H1 (cell line): ENCODE data around the gene CA14. TPM values are rescaled to one million over a fixed set of nuclear protein-coding genes. Genes with fewer than 3 reads are reported as not detected.

Source experiments
- CTCF ChIA-PET: fragments of 300-600 bp; sonication (Branson Sonifier 250); formaldehyde crosslinking; loops from one replicate; lab custom pipeline; 2021; ENCODE audit not compliant: partially characterized antibody; lab: Charles Lee
- POLR2A ChIA-PET: fragments of 300-600 bp; sonication (Branson Sonifier 250); formaldehyde crosslinking; loops from one replicate; lab custom pipeline; 2021; ENCODE audit warnings: inconsistent platforms; ENCODE audit not compliant: partially characterized antibody; lab: Charles Lee
- DNase-seq, 2 experiments: peaks; one replicate each; pipeline versions ENCODE4 v3.0.0 to v3.0.0-alpha.2; 2010 to 2022; ENCODE audit warnings: low spot score in 2 of 2, low read depth in 1 of 2, mixed read lengths in 1 of 2
- FAIRE-seq: peaks from 2 replicates; lab custom pipeline; 2011; peaks lifted over from hg19 to GRCh38; lab: Jason Lieb, UNC
- H2AFZ ChIP-seq: 2 replicates; pipeline ENCODE4 v1.8.1; 2012; ENCODE audit warnings: low read length, inconsistent platforms
- H2AK5ac ChIP-seq: 2 replicates; pipeline ENCODE4 v1.6.1; 2013; ENCODE audit warnings: low read depth, low read length
- H2BK120ac ChIP-seq: replicated peaks from 2 replicates; pipeline ENCODE3; 2013; ENCODE audit warnings: low read depth, low read length, inconsistent platforms
- H2BK12ac ChIP-seq: 2 replicates; pipeline ENCODE4 v1.6.1; 2013; ENCODE audit warnings: low read depth, low read length
- H2BK15ac ChIP-seq: 2 replicates; pipeline ENCODE4 v1.6.1; 2013; ENCODE audit warnings: low read length
- H2BK20ac ChIP-seq: 2 replicates; pipeline ENCODE4 v1.6.1; 2013; ENCODE audit warnings: low read length
- H2BK5ac ChIP-seq: 2 replicates; pipeline ENCODE4 v1.6.1; 2013; ENCODE audit warnings: low read depth, low read length
- H3K14ac ChIP-seq: 2 replicates; pipeline ENCODE4 v1.6.1; 2013; ENCODE audit warnings: inconsistent platforms; ENCODE audit not compliant: insufficient read length
- H3K18ac ChIP-seq: 2 replicates; pipeline ENCODE4 v1.6.1; 2013; ENCODE audit warnings: low read length; ENCODE audit errors: extremely low read depth
- H3K23ac ChIP-seq: 2 replicates; pipeline ENCODE4 v1.6.1; 2013; ENCODE audit warnings: inconsistent platforms; ENCODE audit not compliant: insufficient read length
- H3K23me2 ChIP-seq: 2 replicates; pipeline ENCODE4 v1.6.1; 2013; ENCODE audit warnings: low read depth, low read length
- H3K27ac ChIP-seq: 2 replicates; pipeline ENCODE4 v1.6.1; 2011; ENCODE audit warnings: low read depth, low read length, inconsistent platforms
- H3K27me3 ChIP-seq, 4 experiments: replicated peaks in 1 of 4; 1 replicate in 1 of 4; 2 replicates in 3 of 4; pipeline versions ENCODE4 v1.6.1 to v1.8.1; 2011 to 2013; ENCODE audit warnings: low read length in 3 of 4, mild to moderate bottlenecking in 3 of 4, inconsistent platforms in 2 of 4, mixed read lengths in 2 of 4, moderate library complexity in 1 of 4; ENCODE audit not compliant: control insufficient read depth in 3 of 4, insufficient read depth in 3 of 4; ENCODE audit errors: extremely low read depth in 1 of 4
- H3K36me3 ChIP-seq, 4 experiments: 2 replicates each; pipeline versions ENCODE4 v1.6.1 to v1.8.1; 2011 to 2013; ENCODE audit warnings: mild to moderate bottlenecking in 4 of 4, low read length in 3 of 4, moderate library complexity in 2 of 4, control low read depth in 1 of 4, inconsistent platforms in 1 of 4; ENCODE audit not compliant: insufficient read depth in 4 of 4, control insufficient read depth in 2 of 4
- H3K4ac ChIP-seq: replicated peaks from 2 replicates; pipeline ENCODE3; 2013; ENCODE audit warnings: low read length, low read depth, mixed read lengths, inconsistent platforms; ENCODE audit not compliant: insufficient read length
- H3K4me1 ChIP-seq, 4 experiments: replicated peaks in 1 of 4; 1 replicate in 1 of 4; 2 replicates in 3 of 4; pipeline versions ENCODE4 v1.6.1 to v1.8.1; 2011 to 2013; ENCODE audit warnings: low read length in 3 of 4, inconsistent platforms in 2 of 4, mixed read lengths in 1 of 4; ENCODE audit not compliant: insufficient read depth in 4 of 4, control insufficient read depth in 3 of 4
- H3K4me2 ChIP-seq, 2 experiments: 2 replicates each; pipeline versions ENCODE4 v1.6.1 to v1.8.1; 2011 to 2013; ENCODE audit warnings: low read depth in 2 of 2, low read length in 2 of 2, control low read depth in 1 of 2, inconsistent platforms in 1 of 2, mild to moderate bottlenecking in 1 of 2; ENCODE audit not compliant: insufficient read depth in 1 of 2
- H3K4me3 ChIP-seq, 4 experiments: fragments of 200-600, 300-600 bp in 1 of 4; sonication (generic), shearing (Covaris generic), sonication (Bioruptor Twin) in 1 of 4; 2 replicates each; pipeline versions ENCODE4 v1.5.1 to v1.8.1; 2011 to 2016; ENCODE audit warnings: low read length in 4 of 4, low read depth in 3 of 4, control low read depth in 2 of 4, inconsistent platforms in 2 of 4, mild to moderate bottlenecking in 2 of 4, mixed read lengths in 1 of 4, moderate library complexity in 1 of 4; ENCODE audit not compliant: insufficient read depth in 2 of 4; ENCODE audit errors: extremely low read depth in 1 of 4
- H3K56ac ChIP-seq: replicated peaks from 2 replicates; pipeline ENCODE3; 2013; ENCODE audit warnings: low read depth, mild to moderate bottlenecking, mixed read lengths, low read length, inconsistent platforms; ENCODE audit not compliant: insufficient read length
- H3K79me1 ChIP-seq: 2 replicates; pipeline ENCODE4 v1.6.1; 2013; ENCODE audit warnings: low read depth, low read length, control low read depth
- H3K79me2 ChIP-seq, 2 experiments: 2 replicates each; pipeline versions ENCODE4 v1.6.1 to v1.8.1; 2012 to 2013; ENCODE audit warnings: low read length in 2 of 2, mild to moderate bottlenecking in 2 of 2, inconsistent platforms in 1 of 2; ENCODE audit not compliant: insufficient read depth in 2 of 2, control insufficient read depth in 1 of 2
- H3K9ac ChIP-seq, 4 experiments: replicated peaks in 1 of 4; 1 replicate in 1 of 4; 2 replicates in 3 of 4; pipeline versions ENCODE4 v1.6.1 to v1.8.1; 2011 to 2013; ENCODE audit warnings: low read depth in 3 of 4, low read length in 3 of 4, control low read depth in 2 of 4, mild to moderate bottlenecking in 2 of 4, moderate library complexity in 2 of 4, inconsistent platforms in 1 of 4; ENCODE audit errors: extremely low read depth in 1 of 4
- H3K9me3 ChIP-seq, 2 experiments: 2 replicates each; pipeline versions ENCODE4 v1.6.1 to v1.8.1; 2012 to 2013; ENCODE audit warnings: mild to moderate bottlenecking in 2 of 2, moderate library complexity in 2 of 2, control low read depth in 1 of 2, inconsistent platforms in 1 of 2, low read depth in 1 of 2, low read length in 1 of 2, mixed read lengths in 1 of 2; ENCODE audit not compliant: insufficient read depth in 2 of 2
- H4K20me1 ChIP-seq, 2 experiments: replicated peaks in 1 of 2; 2 replicates each; pipeline versions ENCODE3 to v1.8.1; 2011 to 2013; ENCODE audit warnings: inconsistent platforms in 2 of 2, low read length in 2 of 2, mild to moderate bottlenecking in 1 of 2; ENCODE audit not compliant: insufficient read depth in 2 of 2, control insufficient read depth in 1 of 2
- H4K5ac ChIP-seq: 2 replicates; pipeline ENCODE4 v1.6.1; 2013; ENCODE audit warnings: low read length, low read depth, mixed read lengths, inconsistent platforms; ENCODE audit not compliant: insufficient read length
- H4K8ac ChIP-seq: 2 replicates; pipeline ENCODE4 v1.8.0; 2013; ENCODE audit warnings: mild to moderate bottlenecking, moderate library complexity, low read length, inconsistent platforms; ENCODE audit not compliant: insufficient read depth; ENCODE audit errors: extremely low read depth
- H4K91ac ChIP-seq: replicated peaks from 2 replicates; pipeline ENCODE3; 2013; ENCODE audit warnings: low read length, mixed read lengths, inconsistent platforms; ENCODE audit not compliant: insufficient read length
- POLR2AphosphoS5 ChIP-seq: IDR thresholded peaks from 2 replicates; pipeline ENCODE4 v1.6.1; 2011; ENCODE audit warnings: low read depth, low read length
- SAP30 ChIP-seq: fragments of 300-600 bp; sonication (generic); IDR thresholded peaks from 2 replicates; pipeline ENCODE4 v1.7.1; 2012; ENCODE audit warnings: low read length, moderate library complexity, mild to moderate bottlenecking, inconsistent platforms; ENCODE audit not compliant: insufficient read depth, insufficient replicate concordance
- WGBS, 2 experiments: shearing (Covaris generic) in 1 of 2; methylation state at CpG; one replicate each; pipeline versions ENCODE4 v1.1.6 to v1.1.7; 2013 to 2015; ENCODE audit warnings: low lambda C conversion rate in 2 of 2, mixed read lengths in 2 of 2, inconsistent platforms in 1 of 2, low coverage in 1 of 2, missing lambda C conversion rate in 1 of 2; ENCODE audit not compliant: insufficient replicate concordance in 2 of 2, insufficient coverage in 1 of 2, insufficient read length in 1 of 2; ENCODE audit errors: extremely low coverage in 1 of 2, missing lambda C conversion rate in 1 of 2; 5-methylcytosine and 5-hydroxymethylcytosine counted together
- polyA plus RNA-seq, 7 experiments: library from polyadenylated mRNA; depleted of rRNA in 3 of 7; stranded (reverse) in 5 of 7; unstranded in 2 of 7; fragments of >200 nt in 5 of 7; fragments of 200-250 nt in 2 of 7; gene quantifications; 1 replicate in 5 of 7; 2 replicates in 1 of 7; 4 replicates in 1 of 7; pipeline versions ENCODE4 v1.2.1 to v1.2.3, GENCODE V29; 2011 to 2013; ENCODE audit warnings: missing spikeins in 2 of 7, mixed read lengths in 2 of 7
- total RNA-seq: library from RNA; stranded (reverse); fragmentation: NEBNext Ultra II Directional; extraction: Animal tissue kit (Norgen Biotek cat#: 25700); gene quantifications from 2 replicates; pipeline ENCODE4 v1.2.1, GENCODE V29; 2021

CA14 gene
- total and polyA plus RNA-seq, 2 of the 8 experiments (the other 6 are each of a cell fraction or from before 2014, with no cell fraction given) = 52.3 to 105 TPM

DNA sequence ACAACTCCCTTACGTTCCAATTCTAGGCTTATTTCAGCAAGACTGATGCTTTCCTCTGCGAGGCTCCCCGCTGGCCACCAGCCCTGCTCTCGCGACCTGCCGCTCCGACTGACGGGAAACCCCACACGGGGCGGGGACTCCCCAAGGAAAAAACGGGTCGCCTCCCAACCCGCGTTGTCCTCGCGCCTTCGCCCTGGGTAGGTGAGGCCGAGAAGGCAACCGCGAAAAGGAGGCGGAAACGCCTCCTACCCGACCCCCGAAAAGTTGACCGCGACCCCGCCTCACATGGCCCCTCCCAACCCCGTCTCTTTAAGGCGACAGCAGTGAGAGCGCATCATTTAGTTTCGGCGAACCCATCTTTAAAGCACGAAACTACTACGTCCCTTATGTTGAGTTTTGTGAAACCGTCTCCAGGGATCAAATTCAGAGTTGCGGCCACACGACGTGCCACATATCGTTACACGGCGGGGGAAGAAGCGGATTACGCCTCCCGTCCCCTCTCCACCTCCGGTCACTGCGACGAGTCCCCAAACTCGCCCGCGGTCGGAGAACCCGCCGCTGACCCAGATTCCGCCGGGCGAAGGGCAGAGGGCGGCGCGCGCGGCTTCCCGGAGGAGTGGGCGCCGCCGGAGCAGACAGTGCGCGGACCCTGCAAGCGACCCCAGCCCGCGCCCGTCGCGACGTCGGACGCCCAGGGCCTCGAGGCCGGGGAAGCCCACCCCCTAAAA is 22.8 kb upstream of the CA14 start:
- H2BK5ac ChIP-seq = peak overlapping the region; percentile 95
- H2AFZ ChIP-seq = no peak overlapping the region
- peaks cover 22 to 59% of the 10 kb centered on the region in 2 experiments for H3K79me2 ChIP-seq
- no peak overlapping the region for H2BK15ac ChIP-seq
- no peak overlapping the region; the same call in 1 of the 2 replicates for H2BK12ac ChIP-seq
- peak overlapping the region; percentile 92 for H4K8ac ChIP-seq
- peak overlapping the region; percentile 74 for H3K27ac ChIP-seq
- no peaks in the 10 kb centered on the region for H3K27me3 ChIP-seq
- no peak overlapping the region for H3K23ac ChIP-seq
- H3K4ac ChIP-seq = peak overlapping the region; percentile 50
- H3K23me2 ChIP-seq = peaks cover 10% of the 10 kb centered on the region
- H4K91ac ChIP-seq = peak overlapping the region; percentile 29
- CTCF ChIA-PET = interaction anchor here (0.9 to 1.6 kb wide), 2 partner anchors 22 to 298 kb away, joined by 4 to 5 read pairs; no protein-coding TSS in a partner anchor
- H3K56ac ChIP-seq = peak overlapping the region; percentile 43
- FAIRE-seq (no peak), DNase-seq (peak in 1 of 2 experiments; percentile 87)
- H2BK20ac ChIP-seq = no peak overlapping the region
- no peak overlapping the region for H2AK5ac ChIP-seq
- H3K9me3 ChIP-seq = no peaks in the 10 kb centered on the region
- H3K36me3 ChIP-seq = peaks cover 0 to 16% (median 0%) of the 10 kb centered on the region in 4 experiments; a peak in 5 of 8 replicates
- 1% methylated on average over 72 of the region's 78 CpGs; no CpG with 5 or more reads in 1 of the 2 experiments for WGBS, 2 experiments
- peak overlapping the region; percentile 84 to 99 (median 98) for H3K4me3 ChIP-seq
- no peaks in the 10 kb centered on the region; the same call in 1 of the 2 replicates for H3K79me1 ChIP-seq
- no peak overlapping the region for H2BK120ac ChIP-seq
- peak overlapping the region; percentile 85 for H4K5ac ChIP-seq
- H3K14ac ChIP-seq = peak overlapping the region; percentile 91
- peaks cover 0 to 2% of the 10 kb centered on the region in 2 experiments for H4K20me1 ChIP-seq
- H3K4me2 ChIP-seq = peak overlapping the region; percentile 77 to 86
- peaks cover 0 to 6% (median 2%) of the 10 kb centered on the region in 4 experiments; a peak in 5 of 7 replicates for H3K4me1 ChIP-seq
- peak overlapping the region; percentile 93 to 99 (median 95) for H3K9ac ChIP-seq
- POLR2A ChIA-PET = interaction anchor here (0.6 to 5.6 kb wide), 18 partner anchors 8 to 260 kb away, joined by 3 to 61 read pairs (median 5); partner anchors contain the start of genes APH1A, C1orf54 and CA14
- H3K18ac ChIP-seq = peak overlapping the region; percentile 83
- peak; percentile 85 for TF ChIP-seq POLR2AphosphoS5
- peak; percentile 59 for TF ChIP-seq SAP30
